KOPT-K1 (cell line): ENCODE measurements around the gene DMRT3.

Experiments used
- H3K27ac ChIP-seq: fragments of 200-600 bp; sonication (generic); 2 replicates; pipeline ENCODE4 v1.5.1; 2016; ENCODE audit warnings: antibody characterized with exemption, mild to moderate bottlenecking, low read depth, low read length; ENCODE audit not compliant: poor library complexity, severe bottlenecking
- H3K36me3 ChIP-seq: fragments of 200-600 bp; sonication (generic); 2 replicates; pipeline ENCODE4 v1.5.1; 2017; ENCODE audit warnings: antibody characterized with exemption, mild to moderate bottlenecking, low read length, moderate library complexity; ENCODE audit not compliant: insufficient read depth
- H3K9me3 ChIP-seq: fragments of 200-600 bp; sonication (generic); 2 replicates; pipeline ENCODE4 v1.5.1; 2017; ENCODE audit warnings: antibody characterized with exemption, low read length, mild to moderate bottlenecking; ENCODE audit not compliant: insufficient read depth, poor library complexity, severe bottlenecking

Gene DMRT3, protein sequence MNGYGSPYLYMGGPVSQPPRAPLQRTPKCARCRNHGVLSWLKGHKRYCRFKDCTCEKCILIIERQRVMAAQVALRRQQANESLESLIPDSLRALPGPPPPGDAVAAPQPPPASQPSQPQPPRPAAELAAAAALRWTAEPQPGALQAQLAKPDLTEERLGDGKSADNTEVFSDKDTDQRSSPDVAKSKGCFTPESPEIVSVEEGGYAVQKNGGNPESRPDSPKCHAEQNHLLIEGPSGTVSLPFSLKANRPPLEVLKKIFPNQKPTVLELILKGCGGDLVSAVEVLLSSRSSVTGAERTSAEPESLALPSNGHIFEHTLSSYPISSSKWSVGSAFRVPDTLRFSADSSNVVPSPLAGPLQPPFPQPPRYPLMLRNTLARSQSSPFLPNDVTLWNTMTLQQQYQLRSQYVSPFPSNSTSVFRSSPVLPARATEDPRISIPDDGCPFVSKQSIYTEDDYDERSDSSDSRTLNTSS

DNA sequence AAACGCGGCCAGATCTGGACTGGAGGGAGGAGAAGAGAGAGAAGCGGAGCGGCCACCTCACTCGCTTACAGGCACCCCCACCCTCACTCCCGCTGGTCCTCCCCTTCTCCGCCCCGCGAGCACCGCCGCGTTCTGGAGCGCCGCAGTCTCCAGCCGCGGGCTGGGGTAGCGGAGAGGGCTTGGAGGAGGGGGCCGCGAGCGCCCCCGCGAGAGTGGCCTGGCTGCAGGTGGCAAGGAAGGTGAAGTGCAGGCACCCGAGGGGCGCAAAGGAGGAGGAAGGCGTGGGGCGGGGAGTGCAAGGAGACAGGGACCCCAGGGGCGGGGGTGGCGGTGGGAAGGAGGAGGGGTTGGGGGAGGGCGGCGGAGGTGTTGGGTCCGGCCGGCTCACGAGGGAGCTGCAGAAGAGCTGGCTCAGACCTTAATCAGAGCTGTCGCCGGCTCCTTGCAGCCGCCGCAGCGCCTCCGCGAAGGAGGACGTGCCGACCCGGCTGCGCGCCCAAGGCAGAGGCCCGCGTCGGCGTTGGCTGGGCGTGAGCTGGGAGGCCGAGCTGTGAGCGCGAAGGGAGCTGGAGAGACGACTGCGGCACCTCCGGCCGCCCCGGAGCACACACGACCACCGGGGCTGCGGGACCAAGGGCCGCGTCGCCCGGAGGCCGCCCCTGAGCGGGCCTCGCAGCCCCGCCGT is at the start of gene DMRT3:
Gene DMRT3 (plus strand): TSS at position 398 of the 685 bp plus-strand sequence. CDS start 347 bp downstream, outside the sequence.
- H3K9me3 ChIP-seq = peaks cover 7% of the 10 kb centered on the region
- H3K36me3 ChIP-seq = no peaks in the 10 kb centered on the region
- H3K27ac ChIP-seq = no peak within 1 kb of the TSS

DNA sequence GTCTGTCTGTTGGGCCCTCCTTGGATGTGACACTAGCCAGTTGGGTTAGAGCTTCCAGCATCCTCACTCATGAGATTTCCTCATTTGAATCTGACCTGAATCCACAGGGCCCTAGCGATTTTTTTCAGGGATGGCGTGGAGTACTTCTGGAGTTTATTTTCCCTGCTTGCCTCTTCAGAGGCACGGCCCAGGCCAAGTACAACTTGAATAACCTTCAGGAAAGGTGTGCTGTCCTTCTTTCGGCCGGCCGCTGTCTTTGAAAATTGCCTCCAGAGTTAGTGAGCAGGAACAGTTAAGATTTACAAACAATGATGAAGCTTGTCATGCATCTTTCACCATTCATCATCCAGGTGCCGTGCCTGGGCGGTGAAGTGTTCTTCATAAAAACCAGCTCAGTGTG is 49.5 kb upstream of the DMRT3 start:
- H3K36me3 ChIP-seq = no peaks in the 10 kb centered on the region
- H3K27ac ChIP-seq = no peak overlapping the region

DNA sequence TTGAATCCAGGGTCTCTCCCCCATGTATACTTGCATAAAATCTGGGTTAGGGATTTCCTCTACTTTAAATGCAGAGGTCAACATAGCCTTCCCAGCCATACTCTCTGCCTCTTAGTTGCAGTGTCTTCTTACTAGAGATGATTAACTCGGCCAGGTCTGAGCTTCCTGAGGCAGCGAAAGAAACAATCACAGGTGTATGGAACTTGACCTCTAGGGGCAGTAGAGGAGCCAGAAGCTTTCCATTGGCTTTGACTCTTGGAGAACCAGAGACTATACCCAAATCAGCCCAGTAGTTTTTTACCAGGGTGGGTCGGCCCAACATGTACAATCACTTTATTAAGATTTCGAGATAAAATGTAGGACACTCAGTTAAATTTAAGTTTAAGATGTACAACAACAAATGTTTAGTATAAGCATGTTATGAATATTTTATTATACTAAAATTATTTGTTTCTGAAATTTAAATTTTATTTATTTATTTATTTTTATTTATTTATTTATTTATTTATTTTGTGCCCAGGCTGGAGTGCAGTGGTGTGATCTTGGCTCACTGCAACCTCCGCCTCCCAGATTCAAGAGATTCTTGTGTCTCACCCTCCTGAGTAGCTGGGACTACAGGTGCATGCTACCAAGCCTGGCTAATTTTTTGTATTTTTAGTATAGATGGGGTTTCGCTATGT is 48.0 kb upstream of the DMRT3 start:
- Histone ChIP-seq H3K36me3 (no peaks in the 10 kb centered on the region), H3K9me3 (no peaks in the 10 kb centered on the region), H3K27ac (no peak overlapping the region)

More for the DNA sequence above, 49.5 kb upstream of the DMRT3 start:
- no peaks in the 10 kb centered on the region for H3K9me3 ChIP-seq

DNA sequence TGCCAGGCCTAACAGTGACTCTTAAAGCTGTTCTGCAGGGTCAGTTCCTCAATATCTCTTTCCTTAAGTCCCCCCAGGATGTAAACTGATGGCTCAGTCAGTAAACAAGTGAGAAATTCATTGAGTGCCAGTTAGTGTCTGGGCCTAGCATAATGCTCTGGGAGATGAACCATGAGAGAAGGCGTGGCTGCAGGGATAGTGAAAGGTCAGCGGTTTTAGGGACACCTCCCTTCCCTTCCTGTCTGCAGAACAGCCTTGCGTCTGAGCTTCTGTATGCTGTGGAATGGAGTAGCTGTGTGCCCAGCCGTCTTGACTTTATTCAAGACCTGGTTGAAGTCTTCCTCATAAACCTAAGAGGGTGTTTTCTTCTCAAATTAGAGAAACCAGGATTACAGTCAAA is 46.7 kb upstream of the DMRT3 start:
- Histone ChIP-seq H3K27ac (no peak overlapping the region), H3K9me3 (no peaks in the 10 kb centered on the region), H3K36me3 (no peaks in the 10 kb centered on the region)

DNA sequence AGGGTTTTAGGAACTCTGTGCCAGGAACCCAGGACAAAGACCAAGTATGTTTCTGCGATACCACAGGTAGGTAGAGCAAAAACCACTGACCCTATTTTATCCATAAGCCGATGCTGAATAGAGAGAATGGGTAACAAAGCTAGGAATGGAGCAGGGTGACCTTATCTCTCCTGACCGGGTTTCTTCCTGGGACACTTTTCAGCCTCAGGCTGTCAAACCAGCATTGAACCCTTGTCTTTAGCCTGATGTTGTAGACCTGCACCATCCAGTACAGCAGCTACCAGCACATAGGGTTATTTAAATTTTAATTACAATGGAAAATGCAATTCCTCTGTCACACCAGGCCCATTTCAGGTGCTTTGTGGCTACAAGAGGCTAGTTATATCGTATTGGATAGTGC is 43.1 kb upstream of the DMRT3 start:
- Histone ChIP-seq H3K36me3 (no peaks in the 10 kb centered on the region), H3K27ac (no peak overlapping the region), H3K9me3 (peaks cover 14% of the 10 kb centered on the region)

DNA sequence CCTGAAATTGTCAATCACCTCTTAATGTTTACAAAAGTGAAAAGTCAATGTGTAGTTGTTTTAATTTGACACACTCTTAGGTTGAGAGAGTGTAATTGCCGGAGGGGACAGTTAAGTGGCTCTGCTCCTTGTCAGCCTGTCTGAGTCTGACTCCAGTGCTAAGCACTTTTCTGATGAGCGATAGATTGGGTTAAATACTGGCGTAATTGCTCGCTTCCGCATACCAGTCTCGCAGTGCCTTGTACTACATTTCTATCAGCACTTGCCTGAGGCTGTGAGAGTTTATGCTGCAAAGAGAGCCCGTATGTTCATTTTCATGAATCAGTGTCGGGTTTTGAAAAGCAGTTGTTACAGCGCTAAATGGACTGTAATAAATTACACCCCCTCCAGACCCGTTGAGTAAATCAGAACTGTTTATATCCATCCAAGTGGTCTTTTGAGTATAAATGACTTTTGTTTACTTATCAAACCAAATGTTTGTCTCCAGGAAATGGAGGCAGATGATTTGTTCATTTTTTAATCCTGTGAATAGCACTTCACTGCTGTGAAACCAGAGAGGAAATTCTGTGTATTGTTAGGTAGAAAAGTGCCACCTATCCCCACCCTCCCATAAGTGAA is 41.0 kb upstream of the DMRT3 start:
- H3K27ac ChIP-seq = no peak overlapping the region
- H3K36me3 ChIP-seq = no peaks in the 10 kb centered on the region
- peaks cover 27% of the 10 kb centered on the region for H3K9me3 ChIP-seq

DNA sequence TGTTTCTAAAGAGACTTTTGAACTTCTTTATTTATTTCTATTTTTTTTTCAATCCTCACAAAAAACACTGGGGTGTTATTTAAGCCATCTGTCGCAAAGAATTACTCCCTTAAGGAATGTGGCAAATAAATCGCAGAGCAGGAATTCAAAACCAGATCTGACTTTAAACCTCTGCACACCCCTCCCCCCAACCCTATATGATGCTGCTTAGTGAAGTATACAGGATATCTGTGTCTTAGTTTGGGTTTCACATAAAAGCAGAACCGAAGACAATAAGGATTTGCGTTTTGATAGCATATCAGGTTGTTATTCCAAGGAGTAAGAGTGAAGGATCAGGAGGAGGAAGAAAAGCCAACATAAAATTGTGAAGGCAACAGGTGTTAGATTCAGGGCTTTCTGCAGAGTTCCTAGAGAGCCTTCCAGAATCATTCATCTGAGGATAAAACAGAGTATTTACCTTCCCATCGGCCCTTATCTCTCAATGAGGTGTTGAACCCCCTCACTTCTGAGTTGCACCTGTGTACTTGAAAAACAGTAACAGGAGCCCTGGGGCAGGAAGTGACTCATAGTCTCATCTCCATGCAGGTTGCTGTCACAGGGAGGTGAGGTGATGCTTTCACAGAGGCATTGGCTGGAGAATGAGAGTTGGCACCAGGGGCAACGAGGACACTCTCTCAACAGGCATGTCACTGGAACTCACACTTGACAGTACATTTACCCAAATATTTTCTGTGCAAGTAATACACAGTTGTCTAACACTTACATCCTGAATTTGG is 33.5 kb upstream of the DMRT3 start:
- no peaks in the 10 kb centered on the region for H3K36me3 ChIP-seq
- no peak overlapping the region for H3K27ac ChIP-seq
- peaks cover 17% of the 10 kb centered on the region for H3K9me3 ChIP-seq

DNA sequence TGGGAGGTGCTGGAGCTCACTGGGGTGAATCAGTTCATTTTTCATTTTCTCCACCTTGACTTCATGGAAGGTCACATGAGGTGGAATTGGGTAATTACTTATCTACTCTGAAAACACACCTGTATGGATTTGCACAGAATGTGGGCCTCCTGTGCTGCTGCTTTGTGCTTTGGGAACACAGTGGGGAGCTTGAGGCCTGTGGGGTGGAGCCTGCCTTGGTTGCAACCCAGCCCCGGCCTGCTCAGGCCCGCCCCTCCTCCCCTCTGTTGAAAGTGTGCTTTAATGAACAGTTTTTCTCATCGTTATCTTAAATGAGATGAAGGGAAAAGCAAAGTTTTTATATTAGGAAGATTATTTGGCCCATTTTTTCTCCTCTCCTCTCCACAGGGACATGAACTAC is 28.5 kb upstream of the DMRT3 start:
- Histone ChIP-seq H3K27ac (no peak overlapping the region), H3K9me3 (no peaks in the 10 kb centered on the region), H3K36me3 (no peaks in the 10 kb centered on the region)

DNA sequence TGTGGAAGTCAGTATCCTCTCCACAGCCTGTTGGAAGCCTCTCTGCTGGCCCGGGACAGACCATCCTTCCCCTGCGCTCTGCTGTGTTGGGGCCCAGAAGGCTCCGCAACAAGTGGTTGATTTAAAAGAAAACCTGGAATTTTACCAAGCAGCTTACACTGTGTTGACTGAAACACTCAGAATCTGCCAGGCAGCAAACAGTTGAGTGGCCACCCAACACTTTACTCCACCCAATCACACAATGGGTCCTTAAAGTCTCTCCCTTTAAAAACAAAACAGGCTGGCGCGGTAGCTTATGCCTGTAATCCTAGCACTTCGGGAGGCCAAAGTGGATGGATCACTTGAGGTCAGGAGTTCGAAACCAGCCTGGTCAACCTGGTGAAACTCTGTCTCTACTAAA is 28.0 kb upstream of the DMRT3 start:
- Histone ChIP-seq H3K27ac (no peak overlapping the region), H3K9me3 (no peaks in the 10 kb centered on the region), H3K36me3 (no peaks in the 10 kb centered on the region)

DNA sequence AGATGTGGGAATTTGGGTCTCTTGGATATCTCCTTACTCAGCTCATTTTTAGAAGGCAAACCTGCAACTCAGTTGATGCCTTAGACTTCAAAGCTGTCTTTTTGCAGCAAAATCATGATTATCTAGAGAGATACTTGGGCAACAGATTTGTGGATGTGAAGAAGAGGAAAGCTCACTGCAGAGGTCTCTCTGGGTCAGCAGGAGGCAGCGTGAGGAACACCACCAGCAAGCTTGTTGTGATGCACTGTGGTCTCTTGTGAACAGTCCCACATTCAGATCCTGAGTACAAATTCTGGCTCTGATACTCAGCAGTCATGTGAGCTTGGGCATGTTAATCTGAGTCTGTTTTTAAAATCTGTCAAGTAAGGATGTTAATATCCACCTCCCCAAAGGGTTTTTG is 26.3 kb upstream of the DMRT3 start:
- no peak overlapping the region for H3K27ac ChIP-seq
- H3K9me3 ChIP-seq = no peaks in the 10 kb centered on the region

DNA sequence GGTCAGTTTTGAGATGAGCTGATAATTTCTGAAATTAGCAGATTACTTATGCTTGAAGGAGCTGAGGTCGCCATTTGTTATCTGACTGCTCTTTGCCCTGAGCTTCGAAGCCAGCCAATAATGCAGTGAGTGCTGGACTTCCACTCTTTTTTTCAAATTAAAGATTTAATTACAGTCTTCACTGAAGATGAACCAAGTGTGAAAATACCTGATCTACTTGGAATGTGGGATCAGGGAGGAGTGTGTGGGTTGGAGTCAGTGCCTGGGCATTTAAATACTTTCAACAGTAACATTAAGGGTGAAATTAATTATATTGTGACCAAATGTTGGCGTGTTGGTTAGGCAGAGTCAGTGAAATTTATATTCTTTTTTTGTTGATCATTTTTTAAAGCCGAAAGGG is 23.9 kb upstream of the DMRT3 start:
- Histone ChIP-seq H3K27ac (no peak overlapping the region), H3K9me3 (no peaks in the 10 kb centered on the region)

More for the DNA sequence above, 26.3 kb upstream of the DMRT3 start:
- no peaks in the 10 kb centered on the region for H3K36me3 ChIP-seq

DNA sequence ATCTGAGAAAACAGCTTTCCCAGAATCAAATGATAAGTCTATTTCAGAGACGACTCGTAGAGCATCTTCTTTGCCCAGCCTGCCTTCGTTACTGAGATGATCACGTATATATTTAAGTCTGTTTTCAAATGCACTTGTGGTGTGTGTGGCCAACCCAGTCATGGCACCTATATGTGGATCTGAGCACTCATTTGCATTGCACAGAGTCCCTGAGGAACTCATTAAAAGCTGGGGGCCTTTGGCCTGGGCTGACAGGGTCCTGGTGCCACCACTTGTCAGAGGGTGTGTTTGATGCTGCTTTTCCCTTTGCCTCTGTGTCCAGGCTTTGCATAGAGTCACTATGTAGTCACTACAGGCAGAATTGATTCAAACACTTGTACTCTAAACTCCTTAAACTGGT is 17.4 kb upstream of the DMRT3 start:
- Histone ChIP-seq H3K27ac (no peak overlapping the region), H3K9me3 (no peaks in the 10 kb centered on the region), H3K36me3 (no peaks in the 10 kb centered on the region)

More for the DNA sequence above, 23.9 kb upstream of the DMRT3 start:
- no peaks in the 10 kb centered on the region for H3K36me3 ChIP-seq

DNA sequence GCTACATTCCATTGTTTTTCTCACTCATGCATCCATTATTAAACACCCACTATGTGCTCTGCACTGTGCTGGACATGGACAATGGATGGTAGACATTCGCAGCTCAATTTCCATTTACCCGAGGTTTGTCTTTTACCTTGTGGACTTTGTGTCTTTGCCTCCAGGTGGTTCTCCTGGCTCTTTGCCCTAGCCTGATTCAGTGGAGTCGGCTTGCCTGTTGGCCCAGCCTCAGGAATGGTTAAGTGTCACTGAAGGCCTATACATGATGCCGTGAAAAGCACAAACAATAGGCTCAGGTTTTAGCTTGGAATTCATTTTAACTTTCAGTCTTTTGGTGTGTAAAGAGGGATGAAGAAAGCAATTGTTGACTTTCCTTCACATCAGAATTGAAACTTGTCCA is 16.5 kb upstream of the DMRT3 start:
- Histone ChIP-seq H3K27ac (no peak overlapping the region), H3K9me3 (no peaks in the 10 kb centered on the region)

DNA sequence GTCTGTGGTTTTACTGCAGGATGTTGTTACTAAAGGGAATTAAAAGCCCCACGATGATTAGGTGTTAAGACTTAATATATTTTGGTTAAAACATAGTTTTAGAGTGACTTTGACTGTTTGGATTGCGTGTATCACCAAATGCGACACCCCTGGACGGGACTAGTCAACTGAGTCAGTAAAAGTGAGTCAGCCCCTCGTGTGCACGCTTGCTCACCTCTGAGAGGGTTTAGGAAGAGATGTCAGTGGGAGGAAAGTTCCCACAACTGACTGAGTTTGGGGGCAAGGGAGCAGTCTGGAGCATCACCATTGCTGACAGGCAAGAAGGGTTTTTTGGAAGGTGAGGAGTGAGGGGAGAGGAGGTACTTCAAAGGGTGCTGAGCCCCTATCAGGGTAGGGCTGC is 14.4 kb upstream of the DMRT3 start:
- Histone ChIP-seq H3K9me3 (no peaks in the 10 kb centered on the region), H3K36me3 (no peaks in the 10 kb centered on the region), H3K27ac (no peak overlapping the region)

More for the DNA sequence above, 16.5 kb upstream of the DMRT3 start:
- H3K36me3 ChIP-seq = no peaks in the 10 kb centered on the region
